HG03457 (cell line): Measurements from ENCODE around the gene RFTN2.
A peak's percentile ranks its signal among the peaks of the same experiment; 100 is the strongest.
"Not testable (repeated sequence)": the region's sequence is repeated elsewhere in the genome, so short reads cannot be mapped to it uniquely, and the experiment has no call there.

ENCODE experiments used
- ATAC-seq: cut with Tn5 transposase; IDR thresholded peaks from one replicate; pipeline ENCODE4 v1.9.1; 2021; ENCODE audit warnings: moderate number of reproducible peaks; ENCODE audit not compliant: unreplicated experiment

The RFTN2 gene

DNA sequence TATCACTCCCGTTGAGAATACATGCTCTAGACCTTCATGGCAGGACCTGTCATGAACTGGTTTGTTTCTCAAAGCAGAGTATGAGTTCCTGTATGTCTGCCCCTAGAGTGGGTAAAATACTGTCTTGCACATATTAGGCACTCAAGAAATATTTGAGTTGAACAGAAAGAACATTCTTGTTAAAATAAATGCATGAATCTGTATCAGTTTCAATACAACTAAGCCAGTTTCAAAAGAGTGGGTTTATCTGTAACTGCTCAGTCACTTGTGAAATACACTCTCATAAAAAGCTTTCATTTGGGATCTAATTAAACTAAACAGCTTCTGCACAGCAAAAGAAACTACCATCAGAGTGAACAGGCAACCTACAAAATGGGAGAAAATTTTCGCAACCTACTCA is 69.2 kb downstream of the RFTN2 start:
- peak; percentile 78 for ATAC-seq

DNA sequence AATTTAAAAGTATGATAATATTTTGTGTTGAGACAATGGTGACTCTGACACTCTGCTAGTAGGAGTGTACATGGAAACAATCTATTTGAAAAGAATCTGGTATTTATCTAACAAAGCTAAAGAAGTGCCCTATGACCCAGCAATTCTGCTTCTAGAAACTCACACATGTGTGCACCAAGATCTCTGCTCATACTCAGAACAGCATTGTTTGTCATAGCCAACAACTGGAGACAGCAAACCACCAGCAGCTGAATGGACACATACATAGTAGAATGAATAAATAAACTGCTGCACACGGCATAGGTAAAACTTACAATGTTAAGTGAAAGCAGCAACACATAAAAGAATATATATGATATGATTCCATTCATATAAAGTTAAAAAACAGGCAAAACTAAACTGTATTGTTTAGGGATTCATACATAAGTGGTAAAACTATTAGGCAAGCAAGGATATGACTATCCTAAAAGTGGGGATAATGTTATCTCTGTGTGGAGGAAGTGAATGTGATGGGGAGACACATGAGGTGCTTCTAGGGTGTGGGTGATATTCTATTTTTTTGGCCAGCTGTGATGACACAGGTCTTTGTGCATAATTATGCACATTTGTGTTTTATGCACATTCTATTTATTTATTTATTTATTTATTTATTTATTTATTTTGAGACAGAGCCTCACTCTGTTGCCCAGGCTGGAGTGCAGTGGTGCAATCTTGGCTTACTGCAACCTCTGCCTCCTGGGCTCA is 71.1 kb downstream of the RFTN2 start:
- ATAC-seq = no peak

- peak; percentile 39 for ATAC-seq
Measured at GRCh38 chr2:197601726-197602125, 73.7 kb downstream of the RFTN2 start.

GRCh38 chr2:197600306-197600705 is 75.1 kb downstream of the RFTN2 start:
- no peak for ATAC-seq

DNA sequence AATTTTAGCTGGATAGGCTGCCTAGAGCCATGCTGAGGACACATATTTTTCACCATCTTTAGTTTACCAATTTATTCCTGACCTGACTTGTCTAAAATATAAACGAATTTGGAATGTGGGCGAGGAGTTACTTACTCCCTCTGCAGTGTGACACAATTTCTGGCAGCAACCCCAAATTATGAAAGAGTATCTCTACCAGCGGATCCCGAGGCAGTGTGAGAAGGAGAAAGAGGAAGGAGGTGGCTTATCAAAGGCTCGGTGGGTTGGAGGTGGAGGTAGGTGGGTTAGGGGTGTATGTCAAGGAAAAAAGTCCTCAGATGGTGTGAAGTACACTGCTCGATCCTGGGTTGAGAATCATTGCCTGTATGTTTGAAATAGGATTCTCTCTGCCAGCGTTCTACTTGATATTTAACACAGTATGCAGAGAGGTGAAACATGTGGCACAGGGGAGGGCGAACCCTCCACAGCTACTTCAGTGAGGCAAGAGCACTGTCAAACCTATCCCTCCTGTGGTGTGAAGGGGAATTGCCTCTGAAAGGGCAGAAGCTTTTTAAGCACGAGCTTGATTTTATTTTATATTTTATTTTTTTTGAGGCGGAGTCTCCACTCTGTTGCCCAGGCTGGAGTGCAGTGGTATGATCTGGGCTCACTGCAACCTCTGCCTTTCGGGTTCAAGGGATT is 76.0 kb downstream of the RFTN2 start:
- no peak for ATAC-seq

DNA sequence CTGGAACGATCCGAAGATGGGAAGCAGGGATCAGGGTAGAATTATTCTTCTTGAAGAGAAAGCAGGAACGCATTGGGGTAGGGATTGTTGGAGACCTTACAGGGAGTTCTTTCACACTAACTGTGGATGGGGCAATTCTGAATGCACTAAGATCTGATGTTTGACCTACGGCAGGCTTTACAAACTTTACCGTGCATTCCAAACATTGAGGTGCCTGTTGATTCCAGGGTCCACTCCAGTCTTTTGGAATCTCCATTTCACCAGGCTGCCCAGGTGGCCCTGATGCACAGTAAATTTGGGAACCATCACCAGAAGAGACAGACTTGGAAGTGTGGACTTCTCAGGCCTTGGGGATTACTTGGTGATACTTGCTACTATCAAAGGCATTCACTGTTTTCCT is 76.9 kb downstream of the RFTN2 start:
- no peak for ATAC-seq

GRCh38 chr2:197597166-197597565 is 78.2 kb downstream of the RFTN2 start:
- no peak for ATAC-seq

- ATAC-seq = no peak
Measured at GRCh38 chr2:197596766-197597165, 78.6 kb downstream of the RFTN2 start.

DNA sequence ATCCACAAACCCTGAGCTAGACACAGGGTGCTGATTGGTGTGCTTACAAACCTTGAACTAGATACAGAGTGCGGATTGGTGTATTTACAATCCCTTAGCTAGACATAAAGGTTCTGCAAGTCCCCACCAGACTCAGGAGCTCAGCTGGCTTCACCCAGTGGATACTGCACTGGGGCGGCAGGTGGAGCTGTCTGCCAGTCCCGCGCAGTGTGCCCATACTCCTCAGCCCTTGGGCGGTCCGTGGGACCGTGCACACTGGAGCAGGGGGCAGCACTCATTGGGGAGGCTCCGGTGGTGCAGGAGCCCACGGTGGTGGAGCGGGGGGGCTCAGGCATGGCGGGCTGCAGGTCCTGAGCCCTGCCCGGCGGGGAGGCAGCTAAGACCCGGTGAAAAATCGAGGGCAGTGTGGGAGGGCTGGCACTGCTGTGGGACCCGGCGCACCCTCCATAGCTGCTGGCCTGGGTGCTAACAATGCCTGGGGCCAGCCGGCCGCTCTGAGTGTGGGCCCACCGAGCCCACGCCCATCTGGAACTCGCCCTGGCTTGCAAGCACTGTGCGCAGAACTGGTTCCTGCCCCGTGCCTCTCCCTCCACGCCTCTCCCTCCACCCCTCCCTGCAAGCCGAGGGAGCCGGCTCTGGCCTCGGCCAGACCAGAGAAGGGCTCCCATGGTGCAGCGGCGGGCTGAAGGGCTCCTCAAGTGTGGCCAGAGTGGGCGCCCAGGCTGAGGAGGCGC is 83.9 kb downstream of the RFTN2 start:
- ATAC-seq = no peak

DNA sequence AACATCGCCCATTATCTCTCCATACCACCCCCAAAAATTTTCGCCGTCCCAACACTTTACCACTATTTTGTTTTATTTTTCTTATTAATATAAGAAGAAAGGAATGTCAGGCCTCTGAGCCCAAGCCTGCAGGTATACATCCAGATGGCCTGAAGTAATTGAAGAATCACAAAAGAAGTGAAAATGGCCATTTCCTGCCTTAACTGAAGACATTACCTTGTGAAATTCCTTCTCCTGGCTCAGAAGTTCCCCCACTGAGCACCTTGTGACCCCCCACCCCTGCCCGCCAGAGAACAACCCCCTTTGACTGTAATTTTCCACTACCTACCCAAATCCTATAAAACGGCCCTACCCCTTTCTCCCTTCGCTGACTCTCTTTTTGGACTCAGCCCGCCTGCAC is 88.1 kb downstream of the RFTN2 start:
- not testable (repeated sequence) for ATAC-seq

GRCh38 chr2:197580166-197580565 is 95.2 kb downstream of the RFTN2 start:
- ATAC-seq = not testable (repeated sequence)

DNA sequence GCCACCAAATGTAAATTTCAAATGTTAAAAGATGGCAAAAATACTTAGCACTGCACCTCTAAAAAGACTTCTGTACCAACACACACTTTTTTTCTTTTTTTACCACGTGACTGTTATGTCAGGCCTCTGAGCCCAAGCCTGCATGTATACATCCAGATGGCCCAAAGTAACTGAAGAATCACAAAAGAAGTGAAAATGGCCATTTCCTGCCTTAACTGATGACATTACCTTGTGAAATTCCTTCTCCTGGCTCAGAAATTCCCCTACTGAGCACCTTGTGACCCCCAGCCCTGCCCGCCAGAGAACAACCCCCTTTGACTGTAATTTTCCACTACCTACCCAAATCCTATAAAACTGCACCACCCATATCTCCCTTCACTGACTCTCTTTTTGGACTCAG is 97.1 kb downstream of the RFTN2 start:
- not testable (repeated sequence) for ATAC-seq

DNA sequence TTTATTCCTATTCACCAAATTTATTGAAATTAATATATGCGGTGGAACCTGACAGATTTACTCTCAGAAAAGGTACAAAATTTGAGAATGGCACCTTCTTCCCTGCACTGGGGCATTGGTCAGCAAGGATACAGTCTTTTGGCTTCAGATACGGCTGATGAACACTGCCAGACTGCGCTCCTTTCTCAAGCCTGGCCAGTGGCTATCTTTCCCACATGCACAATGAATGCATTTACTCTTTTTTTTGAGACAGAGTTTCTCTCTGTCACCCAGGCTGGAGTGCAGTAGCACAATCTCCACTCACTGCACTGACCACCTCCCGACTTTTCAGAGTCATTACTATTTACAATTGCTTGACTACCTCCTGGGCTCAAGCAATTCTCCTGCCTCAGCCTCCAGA is 97.9 kb downstream of the RFTN2 start:
- no peak for ATAC-seq

- ATAC-seq = no peak
Measured at GRCh38 chr2:197576631-197577030, 98.8 kb downstream of the RFTN2 start.

GRCh38 chr2:197575987-197576386 is 99.4 kb downstream of the RFTN2 start:
- ATAC-seq = no peak

GRCh38 chr2:197573608-197574007 is 101.8 kb downstream of the RFTN2 start:
- ATAC-seq = no peak

GRCh38 chr2:197571627-197572271 is 103.6 kb downstream of the RFTN2 start:
- ATAC-seq = no peak

GRCh38 chr2:197560146-197560665 is 115.2 kb downstream of the RFTN2 start:
- ATAC-seq = no peak

GRCh38 chr2:197559681-197560080 is 115.7 kb downstream of the RFTN2 start:
- no peak for ATAC-seq

DNA sequence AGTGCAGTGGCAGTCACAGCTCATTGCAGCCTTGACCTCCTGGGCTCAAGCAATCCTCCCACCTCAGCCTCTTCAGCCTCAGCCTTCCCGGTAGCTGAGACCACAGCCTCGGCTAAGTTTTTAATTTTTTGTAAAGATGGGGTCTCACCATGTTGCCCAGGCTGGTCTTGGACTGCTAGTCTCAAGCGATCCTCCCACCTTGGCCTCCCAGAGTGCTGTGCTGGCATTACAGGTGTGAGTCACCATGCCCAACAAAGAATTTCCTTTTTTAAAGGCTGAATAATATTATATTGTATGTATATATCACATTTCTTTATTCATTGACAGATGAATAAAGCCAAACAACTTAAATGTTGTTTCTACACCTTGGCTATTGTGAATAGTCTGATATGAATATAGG is 117.0 kb downstream of the RFTN2 start:
- ATAC-seq = no peak

GRCh38 chr2:197556456-197556855 is 118.9 kb downstream of the RFTN2 start:
- ATAC-seq = no peak
